HG02763 (cell line): ENCODE results near the gene FAM162B.
"Not testable (repeated sequence)": the region's sequence is repeated elsewhere in the genome, so short reads cannot be mapped to it uniquely, and the experiment has no call there.

ENCODE experiments used
- ATAC-seq: cut with Tn5 transposase; IDR thresholded peaks from one replicate; pipeline ENCODE4 v1.9.1; 2021; ENCODE audit warnings: mild to moderate bottlenecking, moderate library complexity; ENCODE audit not compliant: unreplicated experiment

The FAM162B gene

GRCh38 chr6:116730513-116730912, 35.0 kb downstream of the FAM162B start:
- no peak for ATAC-seq

GRCh38 chr6:116726947-116727346, 38.6 kb downstream of the FAM162B start:
- no peak for ATAC-seq

- ATAC-seq: no peak
Observed at GRCh38 chr6:116714761-116715160, 50.8 kb downstream of the FAM162B start.

- ATAC-seq: no peak
Observed at GRCh38 chr6:116714296-116714695, 51.2 kb downstream of the FAM162B start.

GRCh38 chr6:116705917-116706316, 59.6 kb downstream of the FAM162B start:
- no peak for ATAC-seq

- ATAC-seq: not testable (repeated sequence)
Observed at GRCh38 chr6:116703888-116704287, 61.6 kb downstream of the FAM162B start.
